ENCODE measurements around the gene CHD2. TPM values are rescaled to one million over a fixed set of nuclear protein-coding genes. Genes with fewer than 3 reads are reported as not detected.

Gene CHD2
- total RNA-seq, 1 donor from 2014 or later, result 93.4 TPM

DNA sequence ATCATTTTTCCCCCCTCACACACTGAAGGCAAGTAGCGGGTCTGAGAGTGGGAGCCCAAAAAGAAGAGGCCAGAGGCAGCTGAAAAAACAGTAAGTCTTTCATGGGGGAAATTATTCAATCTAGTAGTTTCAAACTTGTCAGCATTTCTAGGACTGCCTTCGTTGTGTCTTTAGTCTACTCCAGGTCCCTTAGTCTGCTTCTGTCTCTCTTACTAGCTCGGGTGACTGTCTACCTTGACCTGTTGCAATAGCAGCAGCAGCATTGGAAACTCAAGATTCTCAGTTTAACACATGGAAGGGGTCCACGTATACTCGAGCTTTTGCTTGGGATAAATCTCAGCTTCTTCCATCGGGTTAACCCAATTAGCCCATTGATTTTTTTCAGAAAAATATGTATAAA is 28.9 kb downstream of the CHD2 start:
- no peaks in the 10 kb centered on the region for H3K9me3 Mint-ChIP-seq
- peaks cover 5% of the 10 kb centered on the region for H3K4me1 Mint-ChIP-seq
- no peak overlapping the region for H3K4me3 Mint-ChIP-seq
- no peak for TF ChIP-seq CTCF (conservative IDR thresholded peaks at IDR 0.05)
- H3K27me3 Mint-ChIP-seq (ENCODE audit: low read depth), result no peaks in the 10 kb centered on the region
- H3K27ac Mint-ChIP-seq (ENCODE audit: unreplicated experiment), result no peak overlapping the region
- H3K36me3 Mint-ChIP-seq (ENCODE audit: low read depth), result peaks cover 30% of the 10 kb centered on the region
- DNase-seq (ENCODE audit: low read depth, low spot score), result no peak

- peaks cover 36% of the 10 kb centered on the region for H3K36me3 Mint-ChIP-seq (ENCODE audit: low read depth)
- no peak for TF ChIP-seq CTCF (conservative IDR thresholded peaks at IDR 0.05)
- peaks cover 10% of the 10 kb centered on the region for H3K4me1 Mint-ChIP-seq
- no peaks in the 10 kb centered on the region for H3K9me3 Mint-ChIP-seq
- no peak for DNase-seq (ENCODE audit: low read depth, low spot score)
- no peak overlapping the region for H3K27ac Mint-ChIP-seq (ENCODE audit: unreplicated experiment)
- no peaks in the 10 kb centered on the region for H3K27me3 Mint-ChIP-seq (ENCODE audit: low read depth)
- no peak overlapping the region for H3K4me3 Mint-ChIP-seq
Measured at GRCh38 chr15:92930054-92930621, 30.0 kb downstream of the CHD2 start.

DNA sequence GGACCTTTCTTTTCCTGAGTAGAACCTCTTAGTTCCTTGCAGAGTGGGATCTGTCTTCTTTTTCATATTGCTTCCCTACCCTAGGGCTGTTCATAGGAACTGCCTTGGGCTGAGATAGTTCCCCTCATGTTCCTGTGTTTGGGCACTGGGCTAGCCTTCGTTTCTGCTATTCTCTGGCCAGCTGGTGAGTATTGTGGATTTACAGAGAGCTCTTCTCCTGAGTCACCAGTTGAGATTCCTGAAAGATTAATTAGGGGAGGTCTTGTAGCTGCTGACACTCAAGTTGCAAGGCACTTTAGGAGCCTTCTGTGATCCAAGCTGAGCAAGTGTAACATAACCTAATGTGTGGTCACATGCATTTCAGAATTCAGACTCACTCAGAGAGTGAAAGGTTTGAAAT is 30.7 kb downstream of the CHD2 start:
- DNase-seq (ENCODE audit: low read depth, low spot score), result no peak
- Mint-ChIP-seq H3K36me3 (ENCODE audit: low read depth) (peaks cover 36% of the 10 kb centered on the region), H3K27me3 (ENCODE audit: low read depth) (no peaks in the 10 kb centered on the region), H3K4me3 (no peak overlapping the region), H3K27ac (ENCODE audit: unreplicated experiment) (no peak overlapping the region), H3K9me3 (no peaks in the 10 kb centered on the region), H3K4me1 (peaks cover 16% of the 10 kb centered on the region)
- TF ChIP-seq CTCF (conservative IDR thresholded peaks at IDR 0.05), result no peak

GRCh38 chr15:92932946-92933649 is 33.0 kb downstream of the CHD2 start:
- TF ChIP-seq CTCF (conservative IDR thresholded peaks at IDR 0.05), result no peak
- peaks cover 40% of the 10 kb centered on the region for H3K36me3 Mint-ChIP-seq (ENCODE audit: low read depth)
- peaks cover 16% of the 10 kb centered on the region for H3K4me1 Mint-ChIP-seq
- H3K27me3 Mint-ChIP-seq (ENCODE audit: low read depth), result no peaks in the 10 kb centered on the region
- no peak for DNase-seq (ENCODE audit: low read depth, low spot score)
- H3K9me3 Mint-ChIP-seq, result no peaks in the 10 kb centered on the region
- no peak overlapping the region for H3K27ac Mint-ChIP-seq (ENCODE audit: unreplicated experiment)
- H3K4me3 Mint-ChIP-seq, result no peak overlapping the region

GRCh38 chr15:92933831-92934230 is 33.7 kb downstream of the CHD2 start:
- Mint-ChIP-seq H3K27ac (ENCODE audit: unreplicated experiment) (no peak overlapping the region), H3K36me3 (ENCODE audit: low read depth) (peaks cover 35% of the 10 kb centered on the region)
- no peak for TF ChIP-seq CTCF (conservative IDR thresholded peaks at IDR 0.05)

More at GRCh38 chr15:92933831-92934230, 33.7 kb downstream of the CHD2 start:
- peaks cover 12% of the 10 kb centered on the region for H3K4me1 Mint-ChIP-seq
- DNase-seq (ENCODE audit: low read depth, low spot score), result no peak
- no peak overlapping the region for H3K4me3 Mint-ChIP-seq
- no peaks in the 10 kb centered on the region for H3K27me3 Mint-ChIP-seq (ENCODE audit: low read depth)
- no peaks in the 10 kb centered on the region for H3K9me3 Mint-ChIP-seq

Measured in neural crest cell (in vitro differentiated cells).